Pulmonary artery endothelial cell (primary cell): ENCODE results near the gene ALPP. TPM values are rescaled to one million over a fixed set of nuclear protein-coding genes. Genes with fewer than 3 reads are reported as not detected.
"Not testable (repeated sequence)": the region's sequence is repeated elsewhere in the genome, so short reads cannot be mapped to it uniquely, and the experiment has no call there.

Experiments used
- DNase-seq: peaks from one replicate; pipeline ENCODE4 v3.0.0-alpha.2; 2011; ENCODE audit warnings: low read depth, low spot score
- total RNA-seq: library from RNA; depleted of rRNA; stranded (reverse); fragments of >200 nt; gene quantifications from 2 replicates; pipeline ENCODE4 v1.2.3, GENCODE V29; 2014

ALPP gene
- total RNA-seq, 1 donor from 2014 or later = not detected

GRCh38 chr2:232405943-232406510 lies 27.5 kb downstream of the ALPP start:
- no peak for DNase-seq

GRCh38 chr2:232406556-232407310 lies 28.2 kb downstream of the ALPP start, which contains the start of gene ALPG:
TSS of gene ALPG (plus strand) at chr2:232406844. CDS start at chr2:232406895, 51 bp downstream.
- DNase-seq = no peak

GRCh38 chr2:232407428-232408150 lies 29.0 kb downstream of the ALPP start:
- not testable (repeated sequence) for DNase-seq

GRCh38 chr2:232408269-232408668 lies 29.7 kb downstream of the ALPP start:
- not testable (repeated sequence) for DNase-seq

GRCh38 chr2:232409617-232410016 lies 31.1 kb downstream of the ALPP start:
- not testable (repeated sequence) for DNase-seq

GRCh38 chr2:232410238-232410900 lies 31.8 kb downstream of the ALPP start:
- DNase-seq = no peak

GRCh38 chr2:232411901-232412629 lies 33.5 kb downstream of the ALPP start:
- DNase-seq = no peak

- no peak for DNase-seq
Measured at GRCh38 chr2:232412986-232413385, 34.4 kb downstream of the ALPP start.

GRCh38 chr2:232415138-232415690 lies 36.7 kb downstream of the ALPP start:
- DNase-seq = no peak

GRCh38 chr2:232415736-232416520 lies 37.4 kb downstream of the ALPP start:
- no peak for DNase-seq

- DNase-seq = no peak
Measured at GRCh38 chr2:232416521-232417470, 38.2 kb downstream of the ALPP start.

- no peak for DNase-seq
Measured at GRCh38 chr2:232417489-232417888, 38.9 kb downstream of the ALPP start.

- DNase-seq = no peak
Measured at GRCh38 chr2:232418056-232418455, 39.5 kb downstream of the ALPP start.

- no peak for DNase-seq
Measured at GRCh38 chr2:232418466-232419244, 40.1 kb downstream of the ALPP start.

GRCh38 chr2:232419245-232420072 lies 40.9 kb downstream of the ALPP start:
- no peak for DNase-seq

- DNase-seq = no peak
Measured at GRCh38 chr2:232420073-232420454, 41.5 kb downstream of the ALPP start.
